GM19395 (cell line): ENCODE data around the gene FNTB.
A peak's percentile ranks its signal among the peaks of the same experiment; 100 is the strongest.

Experiments used
- ATAC-seq: cut with Tn5 transposase; IDR thresholded peaks from one replicate; pipeline ENCODE4 v1.9.1; 2021; ENCODE audit warnings: mild to moderate bottlenecking, moderate library complexity; ENCODE audit not compliant: unreplicated experiment

The FNTB gene

DNA sequence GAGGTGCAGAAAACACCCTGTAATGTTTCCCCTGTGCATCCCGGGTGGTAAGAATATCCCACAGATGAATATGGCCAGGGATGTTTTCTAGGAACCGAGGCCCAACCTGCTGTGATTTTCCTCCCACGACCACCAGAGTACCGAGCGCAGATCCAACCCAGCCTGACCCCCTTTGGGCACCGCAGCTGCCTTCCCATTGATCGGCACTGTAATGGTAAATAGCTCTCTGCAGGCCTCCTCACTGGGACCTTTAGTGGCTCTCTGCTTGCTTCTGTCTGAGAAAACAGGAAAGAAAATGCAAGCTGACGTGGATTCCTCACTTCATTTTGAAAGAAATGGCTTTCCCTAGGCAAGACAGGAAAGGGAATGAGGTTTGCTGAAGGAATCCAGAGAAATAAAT, 12.1 kb upstream of the FNTB start:
- no peak for ATAC-seq

DNA sequence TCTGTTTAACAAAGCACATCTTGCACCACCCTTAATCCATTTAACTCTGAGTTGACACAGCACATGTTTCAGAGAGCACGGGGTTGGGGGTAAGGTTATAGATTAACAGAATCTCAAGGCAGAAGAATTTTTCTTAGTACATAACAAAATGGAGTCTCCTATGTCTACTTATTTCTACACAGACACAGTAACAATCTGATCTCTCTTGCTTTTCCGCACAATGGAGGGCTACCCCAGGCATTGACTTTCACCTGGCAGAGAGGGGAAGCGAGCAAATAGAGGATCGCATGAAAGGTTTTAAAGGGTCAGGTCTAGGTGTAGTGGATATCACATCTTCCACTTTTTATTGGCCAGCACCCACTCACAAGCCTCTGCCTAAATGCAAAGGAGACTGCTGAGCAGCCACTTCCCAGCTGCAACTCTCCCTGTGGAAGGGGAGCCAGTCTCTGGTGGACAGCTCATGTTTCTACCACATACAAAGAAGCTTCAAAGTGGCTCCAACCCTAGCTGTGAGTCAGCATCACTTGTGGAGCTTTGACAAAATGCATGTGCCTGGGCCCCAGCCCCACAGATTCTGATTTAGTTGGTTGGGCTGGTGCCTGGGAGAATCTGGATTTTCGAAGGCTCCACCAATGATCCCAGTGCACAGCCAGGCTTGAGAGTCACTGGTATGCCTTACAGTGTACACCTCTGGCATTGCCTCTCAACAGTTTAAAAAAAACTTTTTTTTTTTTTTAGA, 7.2 kb upstream of the FNTB start:
- no peak for ATAC-seq

DNA sequence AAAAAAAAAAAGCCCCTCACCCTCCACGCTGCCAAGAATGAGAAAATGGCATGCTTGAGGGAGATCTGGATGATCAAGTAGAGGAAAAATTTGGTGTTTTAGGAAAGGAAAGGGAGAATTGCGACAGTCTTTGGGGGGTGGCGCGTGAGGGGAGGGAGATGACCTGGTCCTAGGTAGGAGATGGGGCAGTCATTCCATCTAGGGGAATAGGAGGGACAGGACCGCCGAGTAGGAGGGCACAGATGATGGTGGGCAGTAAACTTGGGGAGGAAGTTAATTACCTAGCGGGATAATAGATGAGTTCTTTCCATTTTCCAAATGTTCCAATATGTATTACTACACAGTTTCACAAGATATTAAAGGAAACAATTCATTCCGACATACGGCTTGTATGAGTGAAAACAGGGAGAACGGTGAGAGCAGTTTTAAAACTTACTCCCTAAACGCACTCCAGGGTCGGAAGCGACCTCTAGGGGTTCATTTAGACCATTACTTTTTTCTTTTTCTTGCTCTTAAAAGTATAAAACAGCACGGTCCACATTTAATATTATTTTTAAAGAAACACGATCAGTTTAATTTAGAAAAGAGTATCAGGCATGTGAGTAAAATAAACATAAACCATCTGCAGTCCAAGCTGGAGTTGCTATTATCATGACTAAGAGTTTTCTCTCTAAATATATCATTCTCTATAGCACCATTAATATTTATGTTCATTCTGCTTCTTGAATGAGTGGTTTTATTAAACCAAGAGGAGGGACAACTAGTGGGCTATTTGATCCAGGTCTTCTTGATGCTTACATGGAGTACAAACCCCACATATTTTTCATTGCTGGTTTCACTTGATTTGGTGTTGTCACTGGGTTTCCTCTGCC, 3.0 kb upstream of the FNTB start:
- no peak for ATAC-seq

DNA sequence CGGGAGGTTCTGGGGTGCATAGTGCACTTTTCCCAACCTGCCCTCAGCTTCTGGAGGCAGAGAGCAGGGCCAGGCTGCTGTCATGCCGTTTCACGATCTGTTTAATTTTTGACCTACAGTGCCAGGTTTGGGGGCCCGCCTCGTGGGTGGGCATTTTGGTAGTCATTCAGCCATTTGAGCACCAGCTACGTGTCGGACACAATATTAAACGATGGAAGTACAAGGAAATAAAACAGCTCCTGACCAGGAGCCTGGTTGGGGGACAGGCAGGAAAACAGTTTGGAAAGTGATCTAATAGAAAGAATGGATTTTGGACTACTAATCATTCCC, 708 bp downstream of the FNTB start:
- no peak for ATAC-seq

DNA sequence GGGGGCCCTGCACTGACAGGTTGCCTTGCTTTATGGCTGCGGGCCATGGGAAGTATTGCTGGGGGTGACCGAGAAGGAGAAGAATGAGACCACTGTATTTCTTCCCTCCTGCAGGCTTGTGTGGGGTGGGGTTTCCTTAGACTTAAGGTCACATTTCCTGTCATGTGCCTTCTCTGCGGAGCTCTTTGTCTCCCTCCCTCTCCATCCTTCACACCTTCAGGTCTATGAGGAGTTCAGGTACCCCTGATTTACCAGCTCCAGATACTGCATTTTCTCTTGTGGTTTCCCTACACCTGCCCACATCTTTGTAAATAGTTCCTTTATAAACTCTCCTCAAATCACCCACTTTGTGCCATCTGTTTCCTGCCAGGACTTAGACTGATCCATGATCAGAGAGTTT, 3.6 kb downstream of the FNTB start:
- no peak for ATAC-seq

DNA sequence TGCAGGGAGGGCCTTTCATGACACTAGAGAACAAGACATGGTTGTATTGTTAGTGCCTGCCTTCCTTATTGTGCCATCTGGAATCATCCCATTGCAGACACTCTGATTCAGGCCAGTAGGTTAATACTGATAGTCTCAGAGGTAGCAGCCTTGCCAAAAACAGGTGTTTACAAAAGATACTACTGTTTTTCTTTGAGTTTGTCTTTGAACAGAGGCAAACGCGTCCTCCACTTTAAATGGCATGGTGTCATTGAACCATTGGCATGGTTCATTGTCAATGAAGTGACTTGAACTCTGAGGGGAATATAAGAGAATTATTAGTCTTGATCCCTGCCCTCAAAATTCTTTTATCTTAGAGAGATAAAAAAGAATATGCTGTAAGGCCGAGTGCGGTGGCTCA, 4.2 kb downstream of the FNTB start:
- no peak for ATAC-seq

DNA sequence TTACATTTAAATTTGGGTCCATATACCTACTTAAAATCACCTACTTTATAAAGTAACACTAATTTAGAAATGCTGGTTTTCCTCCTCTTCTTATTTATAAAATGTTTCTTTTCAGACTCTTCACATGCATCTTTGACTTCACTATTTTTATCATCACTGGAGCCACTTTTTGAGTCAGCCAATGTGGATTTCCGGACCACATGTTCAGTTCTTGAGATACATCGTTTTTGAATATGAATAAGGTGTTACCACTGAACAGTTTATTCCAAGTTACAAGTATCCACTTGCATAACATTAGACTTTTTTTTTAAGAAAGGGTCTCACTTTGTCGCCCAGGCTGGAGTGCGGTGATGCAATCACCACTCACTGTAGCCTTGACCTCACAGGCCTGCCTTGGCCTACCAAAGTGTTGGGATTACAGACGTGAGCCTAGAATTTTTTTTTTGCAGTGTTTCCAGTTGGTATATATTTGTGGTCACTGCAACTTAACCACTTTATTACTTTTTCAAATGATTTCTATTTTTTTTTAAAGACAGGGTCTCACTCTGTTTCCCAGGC, 5.7 kb downstream of the FNTB start:
- no peak for ATAC-seq

DNA sequence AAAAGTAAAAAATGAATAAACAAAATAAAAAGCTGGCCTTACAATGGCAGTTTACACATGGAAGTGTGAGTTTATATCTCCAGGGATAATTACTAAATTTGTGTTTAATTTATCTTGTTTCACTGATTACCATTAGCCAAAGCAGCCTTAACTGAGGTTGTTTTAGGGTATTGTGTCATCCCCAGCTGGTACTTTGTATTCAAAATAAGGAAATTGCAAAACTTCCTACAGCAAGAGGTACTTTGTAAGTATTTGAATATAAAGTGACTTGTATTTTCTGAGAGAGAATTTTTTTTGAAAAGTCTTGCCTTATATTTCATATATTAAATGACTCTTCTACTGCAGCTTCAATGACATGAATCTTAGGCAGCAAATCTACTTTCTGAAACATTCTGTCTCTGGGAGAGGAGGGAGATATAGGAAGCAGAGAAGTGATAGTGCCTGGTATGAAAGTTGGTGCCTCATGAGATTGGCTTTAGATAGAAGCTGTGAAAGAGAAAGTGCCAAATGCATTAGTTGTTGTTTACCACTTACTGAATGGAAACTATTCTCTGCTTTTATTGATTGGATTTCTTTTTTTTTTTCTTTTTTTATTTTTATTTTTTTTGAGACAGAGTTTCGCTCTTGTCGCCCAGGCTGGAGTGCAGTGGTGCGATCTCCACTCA, 6.7 kb downstream of the FNTB start:
- ATAC-seq: no peak

DNA sequence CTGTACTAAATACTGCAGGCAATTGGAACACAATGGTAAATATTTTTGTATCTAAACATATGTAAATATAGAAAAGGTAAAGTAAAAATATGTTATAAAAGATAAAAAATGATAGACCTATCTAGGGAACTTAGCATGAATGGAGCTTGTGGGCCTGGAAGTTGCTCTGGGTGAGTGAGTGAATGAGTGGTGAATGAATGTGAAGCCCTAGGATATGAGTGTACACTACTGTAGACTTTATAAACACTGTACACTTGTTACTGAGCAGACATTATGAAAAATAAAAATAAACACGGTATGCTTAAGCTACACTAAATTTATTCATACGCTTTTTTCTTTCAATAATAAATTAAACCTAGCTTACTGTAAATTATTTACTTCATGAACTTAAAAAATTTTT, 7.8 kb downstream of the FNTB start:
- ATAC-seq: no peak

DNA sequence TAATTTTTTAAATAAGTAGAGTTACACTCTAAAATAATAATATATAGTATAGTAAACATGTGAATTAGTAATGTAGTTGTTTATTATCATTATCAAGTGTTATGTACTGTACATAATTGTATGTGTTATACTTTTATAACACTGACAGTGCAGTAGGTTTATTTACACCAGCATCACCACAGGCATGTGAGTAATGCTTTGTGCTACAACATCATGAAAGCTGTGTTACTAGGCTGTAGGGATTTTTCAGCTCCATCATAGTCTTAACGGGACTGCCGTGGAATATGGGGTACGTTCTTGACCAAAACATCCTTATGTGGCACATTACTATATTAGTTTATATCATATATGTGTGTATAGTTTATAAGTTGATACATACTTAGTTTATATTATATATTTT, 8.6 kb downstream of the FNTB start:
- ATAC-seq: no peak

DNA sequence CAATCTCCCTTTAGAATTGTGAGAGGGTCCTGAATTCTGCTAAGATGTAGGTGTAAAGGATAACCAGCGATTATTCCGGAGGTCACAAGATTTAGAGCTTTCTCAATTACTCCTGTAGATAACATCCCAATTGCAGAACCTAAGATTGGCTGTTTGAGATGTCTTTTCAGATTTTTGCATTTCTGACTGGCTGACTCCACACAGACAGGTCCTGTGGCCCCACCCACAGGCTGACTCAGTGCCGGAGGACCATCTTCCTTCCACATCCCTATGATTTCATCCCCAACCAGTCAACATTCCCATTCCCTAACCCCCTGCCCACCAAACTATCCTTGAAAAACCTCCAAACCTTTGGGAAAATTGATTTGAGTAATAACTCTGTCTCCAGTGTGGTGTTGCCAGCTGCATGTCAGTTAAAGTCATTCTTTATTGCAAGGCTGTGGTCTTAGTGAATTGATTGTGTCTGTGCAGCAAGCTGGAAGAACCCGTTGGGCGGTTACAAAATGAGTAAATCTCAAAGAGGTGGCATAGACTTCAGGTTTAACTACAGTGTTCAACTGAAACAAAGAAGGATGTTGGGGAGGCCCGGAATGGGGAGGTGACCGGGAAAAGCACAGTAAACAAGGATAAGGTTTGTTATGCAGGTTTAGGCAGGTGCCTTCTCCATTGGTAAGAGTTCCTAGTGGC, 10.6 kb downstream of the FNTB start:
- ATAC-seq: no peak

DNA sequence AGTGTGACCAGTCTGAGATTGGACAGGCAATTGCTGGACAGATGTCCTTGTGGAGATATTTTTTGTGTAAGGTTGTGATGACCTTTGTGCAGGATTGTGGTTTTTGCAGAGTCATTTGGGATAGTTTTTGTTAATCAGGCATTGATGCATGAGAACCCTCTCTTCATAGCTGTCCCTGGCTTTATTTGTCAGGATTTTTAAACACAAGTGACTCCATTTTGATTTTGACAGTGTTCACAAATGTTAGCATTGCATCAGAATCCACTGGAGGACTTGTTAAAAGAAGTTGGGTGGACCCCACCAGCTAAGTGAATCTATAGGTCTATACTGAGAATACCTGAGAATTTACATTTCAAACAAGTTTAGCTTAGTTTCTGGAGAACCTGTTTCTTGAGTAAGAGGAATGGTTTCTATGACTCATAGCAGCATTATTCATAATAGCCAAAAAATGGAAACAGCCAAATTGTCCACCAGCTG, 11.8 kb downstream of the FNTB start:
- ATAC-seq: no peak

DNA sequence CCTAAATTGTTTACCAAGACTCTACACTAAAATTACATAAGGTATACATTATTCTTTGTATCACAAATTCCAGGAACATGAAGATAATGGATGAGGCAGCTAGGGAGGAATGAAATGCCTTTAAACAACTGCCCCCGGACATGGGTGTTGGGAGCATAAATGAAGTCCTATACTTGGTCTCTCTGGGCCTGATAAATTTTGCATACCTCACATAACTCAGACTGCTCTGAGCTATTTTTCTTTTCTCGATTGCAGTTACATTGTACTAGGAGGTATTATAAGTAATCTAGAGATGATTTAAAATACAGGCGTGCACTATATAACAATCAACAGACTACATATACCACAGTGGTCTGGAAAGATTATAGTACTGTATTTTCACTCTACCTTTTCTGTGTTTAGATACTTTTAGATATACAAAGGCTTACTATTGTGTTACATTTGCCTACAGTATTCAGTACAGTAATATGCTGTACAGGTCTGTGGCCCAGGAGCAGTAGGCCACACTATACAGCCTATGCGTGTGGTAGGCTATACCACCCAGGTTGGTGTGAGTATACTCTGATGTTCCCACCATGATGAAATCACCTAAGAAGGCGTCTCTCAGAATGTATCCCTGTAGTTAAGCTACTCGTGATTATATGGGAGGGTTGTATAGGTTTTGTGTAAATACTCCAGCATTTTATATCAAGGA, 14.3 kb downstream of the FNTB start:
- ATAC-seq: no peak

DNA sequence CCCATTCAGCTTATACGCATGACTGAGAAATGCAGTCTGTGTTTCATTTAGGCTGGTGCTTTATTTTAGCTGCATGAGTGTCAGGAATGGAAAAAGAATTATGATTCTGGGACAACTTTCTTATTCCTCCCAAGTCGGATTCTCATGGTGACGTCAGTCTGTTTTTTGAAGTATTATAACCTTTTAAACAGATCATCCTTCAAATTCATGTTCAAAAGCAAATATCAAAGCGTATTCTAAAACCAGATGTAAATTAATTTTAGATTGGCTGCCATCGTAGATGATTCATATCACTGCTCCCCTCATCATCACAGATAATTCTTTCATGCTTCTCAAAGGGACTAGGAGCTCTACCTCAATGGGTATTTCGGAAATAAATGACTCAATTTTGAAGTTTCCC, 15.0 kb downstream of the FNTB start:
- no peak for ATAC-seq

DNA sequence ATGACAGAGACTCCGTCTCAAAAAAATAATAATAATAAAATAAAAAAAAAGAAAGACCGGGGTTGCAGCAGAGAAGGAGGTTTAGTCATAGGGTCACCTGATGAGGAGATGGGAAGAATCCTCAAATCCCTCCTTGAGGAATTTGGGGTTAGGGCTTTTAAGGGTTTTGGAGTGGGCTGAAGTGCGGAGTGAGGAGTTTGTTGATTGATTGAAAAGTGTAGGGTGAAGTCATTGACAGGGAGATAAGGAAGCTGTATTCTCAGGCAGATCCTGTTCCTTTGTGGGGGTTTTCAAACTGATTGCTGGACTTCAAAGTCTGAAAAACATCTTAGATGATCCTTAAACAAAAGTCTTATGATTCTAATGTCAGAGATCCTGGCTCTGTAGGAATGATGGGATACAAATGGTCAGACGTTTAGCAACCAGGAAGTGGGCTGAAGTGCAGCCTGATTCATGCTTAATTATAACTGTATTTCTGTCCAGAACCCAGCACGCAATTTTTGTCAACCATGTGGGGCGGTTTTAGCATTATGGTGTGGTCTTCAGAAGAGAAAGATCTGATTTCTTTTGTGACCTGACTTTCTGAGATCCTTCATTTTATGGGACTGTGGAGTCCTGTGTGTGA, 16.0 kb downstream of the FNTB start:
- ATAC-seq: no peak

DNA sequence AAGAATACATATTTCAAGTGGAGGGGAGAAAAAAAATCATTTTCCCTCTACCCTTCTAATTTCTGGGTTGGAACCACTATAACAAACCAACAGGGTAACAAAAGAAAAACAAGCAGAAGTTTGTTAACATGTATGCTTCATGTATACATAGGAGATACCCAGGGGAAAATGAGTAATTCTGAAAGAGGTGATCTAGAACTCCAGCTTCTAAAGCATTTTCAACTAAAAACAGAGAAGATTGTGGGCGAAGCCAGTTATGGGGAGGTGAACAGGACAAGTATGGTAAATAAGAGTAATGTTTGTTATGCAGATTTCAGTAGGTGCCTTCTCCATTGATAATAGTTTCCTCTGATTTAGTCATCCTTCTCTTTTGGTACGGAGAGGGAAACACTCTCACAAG, 16.7 kb downstream of the FNTB start:
- peak; percentile 64 for ATAC-seq

DNA sequence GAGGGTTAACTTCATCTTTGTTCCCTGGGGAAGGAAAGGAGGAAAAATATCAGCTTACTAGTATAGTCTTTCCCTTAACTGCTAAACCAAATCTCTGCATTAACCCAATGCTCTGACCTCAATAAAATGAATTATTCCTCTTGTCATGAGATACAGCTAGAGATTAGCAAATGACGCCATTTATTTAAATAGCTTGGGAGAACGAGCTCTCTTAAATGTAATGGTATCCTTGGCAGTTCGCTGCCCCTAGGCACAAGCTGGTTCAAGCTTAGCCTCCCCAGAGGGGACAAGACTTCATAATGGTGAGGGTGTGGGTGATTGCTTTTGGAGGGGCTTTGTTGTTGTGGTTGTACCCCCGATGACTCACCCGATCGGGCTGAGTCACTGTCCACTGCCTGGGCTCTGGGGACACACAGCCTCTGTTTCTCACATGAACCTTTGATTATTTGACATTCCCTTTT, 19.6 kb downstream of the FNTB start:
- ATAC-seq: no peak

DNA sequence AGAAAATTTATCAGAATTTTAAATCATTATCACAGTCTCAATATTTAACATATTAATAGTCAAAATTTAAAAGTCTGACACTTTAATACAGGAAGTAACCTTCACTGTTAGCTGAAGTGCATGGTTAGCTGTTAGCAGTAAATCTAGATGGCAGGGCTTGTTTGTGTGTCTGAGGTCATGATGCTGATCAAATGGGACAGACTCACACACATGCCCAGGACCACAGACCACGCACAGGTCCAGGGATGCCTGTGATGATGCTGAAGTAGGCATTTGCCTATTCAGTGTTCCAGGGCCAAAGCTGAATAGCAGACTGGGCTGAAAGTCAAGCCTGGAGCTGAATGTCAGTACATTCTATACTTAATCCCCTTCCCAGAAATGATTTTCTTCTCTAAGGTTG, 20.5 kb downstream of the FNTB start:
- ATAC-seq: no peak

DNA sequence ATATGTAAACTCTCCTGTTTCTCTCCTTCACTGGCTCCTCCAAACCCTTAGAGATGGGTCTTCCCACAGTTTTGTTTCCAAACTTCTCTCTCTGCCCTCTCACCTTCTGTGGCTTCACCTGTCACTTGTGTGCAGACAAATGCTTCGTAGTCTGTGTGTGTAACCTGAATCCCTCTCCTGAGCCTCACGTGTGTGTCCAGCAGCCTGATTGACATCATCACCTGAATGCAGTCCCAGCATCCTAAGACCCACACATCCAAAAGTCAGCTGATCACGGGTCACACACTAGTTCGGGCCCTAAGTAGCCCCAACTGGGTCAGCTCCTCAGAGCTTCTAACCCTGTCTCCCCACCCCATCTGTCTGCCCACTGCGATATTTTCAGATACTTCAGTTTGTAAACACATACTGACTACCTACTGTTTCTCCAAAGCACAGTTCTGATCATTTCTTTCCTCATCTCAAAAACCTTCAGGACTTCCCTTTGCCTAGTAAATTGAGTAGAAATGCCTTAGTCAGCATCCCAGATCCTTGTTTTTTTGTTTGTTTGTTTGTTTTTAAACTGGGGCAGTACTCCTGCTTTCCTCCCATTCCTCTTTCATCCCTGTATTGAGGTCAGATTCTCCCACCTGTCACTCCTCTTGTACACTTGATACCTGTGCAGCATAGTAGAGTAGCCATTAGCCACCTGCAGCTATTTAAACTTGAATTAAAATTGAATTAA, 23.7 kb downstream of the FNTB start:
- no peak for ATAC-seq
